ENCODE measurements around the gene PTPN14.

- no peak for TF ChIP-seq CTCF (IDR thresholded peaks at IDR 0.05)
- TF ChIP-seq ZFX (IDR thresholded peaks at IDR 0.05; ENCODE audit: borderline replicate concordance): no peak
Measured at GRCh38 chr1:214496126-214496525, 55.3 kb downstream of the PTPN14 start.

Data from 22Rv1 (cell line).